ENCODE measurements around the gene SEL1L2.

The SEL1L2 gene

DNA sequence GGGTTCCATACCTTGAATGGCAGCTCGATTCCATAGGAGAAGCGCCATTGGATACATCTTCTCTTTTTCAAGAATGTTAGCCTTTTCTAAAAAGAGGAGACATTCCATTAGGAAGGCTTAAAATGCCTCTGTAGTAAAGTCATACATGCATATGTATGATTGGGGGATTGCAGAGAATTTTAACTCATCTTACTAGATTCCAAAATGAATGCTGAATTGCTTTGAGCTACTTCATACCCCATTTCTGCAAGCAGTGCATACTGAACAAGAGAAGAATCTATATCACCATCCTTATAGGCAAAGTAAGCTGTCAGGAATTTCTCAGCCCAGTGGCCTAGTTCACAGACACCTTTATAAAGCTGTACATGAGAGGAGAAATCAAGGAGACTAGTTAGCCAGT, 125.3 kb downstream of the SEL1L2 start:
- DNase-seq (ENCODE audit: low read depth in 2 of 2), result no peak

DNA sequence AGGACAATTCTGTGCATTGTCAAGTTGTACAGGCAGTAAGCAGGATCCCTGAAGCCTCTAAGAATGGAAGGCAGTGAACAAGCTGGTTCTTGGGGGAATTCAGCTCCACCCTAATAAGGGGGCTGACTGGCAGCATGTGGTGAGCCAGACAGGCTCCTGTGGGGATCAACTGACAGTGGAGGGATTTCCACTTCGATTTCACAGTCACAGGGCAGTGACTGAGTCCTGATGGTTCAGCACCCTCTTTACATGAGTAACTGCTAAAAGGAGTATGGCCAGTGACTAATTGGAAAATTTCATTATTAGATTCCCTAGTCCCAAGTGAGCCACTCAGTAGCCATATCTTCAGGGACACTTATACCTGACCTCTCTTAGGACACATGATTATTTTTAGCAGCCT, 127.2 kb downstream of the SEL1L2 start:
- no peak for DNase-seq (ENCODE audit: low read depth in 2 of 2)

DNA sequence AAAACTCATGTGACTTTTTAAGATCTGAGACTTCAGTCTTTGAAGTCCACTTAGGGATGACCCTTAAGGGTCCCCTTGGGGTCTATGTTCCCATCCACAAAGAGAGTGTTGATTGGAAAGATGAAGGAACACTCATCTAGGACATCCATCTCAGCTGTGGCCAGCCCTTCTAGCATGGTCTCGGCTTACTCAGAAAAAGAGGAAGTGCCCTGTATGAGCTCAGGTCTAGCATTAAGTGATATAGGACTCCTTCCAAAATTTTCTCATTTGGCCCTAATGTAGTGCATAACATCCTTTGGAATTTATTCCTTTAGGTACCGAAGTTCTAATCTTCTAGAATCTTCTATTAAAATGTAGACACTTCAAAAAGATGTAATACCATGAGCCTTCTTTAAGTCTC, 128.2 kb downstream of the SEL1L2 start:
- DNase-seq (ENCODE audit: low read depth in 2 of 2), result no peak

DNA sequence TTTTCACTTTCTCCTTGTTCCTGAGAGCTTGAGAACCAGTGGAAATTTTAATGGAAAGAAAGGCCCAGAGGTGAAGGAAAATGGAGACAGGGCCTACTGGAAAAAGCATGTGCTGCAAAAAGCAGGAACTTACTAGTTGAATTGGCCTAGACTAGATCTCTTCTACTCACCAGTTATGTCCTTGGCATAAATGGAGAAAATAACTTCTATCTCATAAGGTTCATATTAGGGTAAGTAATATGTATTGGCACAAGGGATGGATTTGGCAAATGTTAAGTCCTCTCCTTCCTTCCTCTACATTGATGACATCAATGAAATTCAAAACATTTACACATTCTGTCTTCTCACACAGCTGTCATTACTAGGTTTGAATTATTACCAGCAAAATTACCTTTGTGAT, 131.5 kb downstream of the SEL1L2 start:
- DNase-seq (ENCODE audit: low read depth in 2 of 2), result no peak

DNA sequence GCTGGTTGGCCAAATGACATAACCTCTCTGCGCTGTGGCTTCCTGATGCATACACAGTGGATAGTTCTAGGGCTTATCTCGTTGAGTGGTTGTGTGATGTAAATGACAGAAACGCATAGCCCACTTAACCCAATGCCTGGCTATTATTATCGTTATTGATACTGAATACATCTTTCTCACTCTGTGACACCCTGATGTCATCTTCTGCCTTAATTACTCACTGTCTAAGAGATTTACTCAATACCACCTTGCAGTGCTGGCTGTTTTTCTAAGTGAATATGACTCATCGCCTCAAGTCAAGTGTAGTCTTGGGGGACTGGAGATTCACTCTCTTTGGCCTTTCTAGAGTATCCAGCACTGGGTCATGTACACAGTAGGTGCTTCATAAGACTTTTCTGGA, 132.0 kb downstream of the SEL1L2 start:
- no peak for DNase-seq (ENCODE audit: low read depth in 2 of 2)

DNA sequence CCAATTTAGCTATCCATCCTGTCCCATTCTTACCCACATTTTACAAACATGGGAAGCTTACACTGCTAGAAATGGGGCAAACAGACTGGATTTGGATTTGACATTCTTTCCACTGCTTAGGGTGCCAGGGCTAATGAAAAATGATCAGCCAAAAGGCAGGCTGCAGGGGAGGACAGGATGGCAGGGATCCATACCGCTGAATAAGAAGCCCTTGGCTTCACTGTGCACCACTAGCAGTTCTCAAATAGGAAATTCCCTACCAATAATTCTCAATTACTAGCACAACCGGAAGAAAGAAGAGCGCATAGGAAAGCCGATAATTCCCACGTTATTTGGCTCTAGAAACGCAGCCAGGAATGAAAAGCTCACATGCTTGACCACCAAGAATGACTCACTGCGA, 132.5 kb downstream of the SEL1L2 start:
- no peak for DNase-seq (ENCODE audit: low read depth in 2 of 2)

DNA sequence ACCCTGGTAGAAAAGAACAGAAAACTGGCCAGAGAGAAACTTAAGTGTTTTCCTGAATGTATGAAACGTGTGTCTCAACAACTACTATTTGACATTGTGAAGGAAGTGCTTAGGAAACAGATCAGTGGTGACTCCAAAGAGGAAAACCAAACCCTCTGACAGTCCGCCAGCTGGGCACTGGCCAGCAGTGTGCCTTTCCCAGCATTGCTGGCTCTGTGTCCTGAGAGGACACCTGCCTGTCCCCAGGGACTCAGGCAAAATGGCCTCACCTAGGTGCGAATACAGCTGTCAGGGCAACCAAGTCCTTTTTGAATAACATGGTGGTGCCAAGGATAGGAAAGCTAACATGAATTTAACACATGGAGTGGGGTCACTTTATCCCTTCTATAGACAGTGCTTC, 133.1 kb downstream of the SEL1L2 start:
- DNase-seq (ENCODE audit: low read depth in 2 of 2), result no peak

DNA sequence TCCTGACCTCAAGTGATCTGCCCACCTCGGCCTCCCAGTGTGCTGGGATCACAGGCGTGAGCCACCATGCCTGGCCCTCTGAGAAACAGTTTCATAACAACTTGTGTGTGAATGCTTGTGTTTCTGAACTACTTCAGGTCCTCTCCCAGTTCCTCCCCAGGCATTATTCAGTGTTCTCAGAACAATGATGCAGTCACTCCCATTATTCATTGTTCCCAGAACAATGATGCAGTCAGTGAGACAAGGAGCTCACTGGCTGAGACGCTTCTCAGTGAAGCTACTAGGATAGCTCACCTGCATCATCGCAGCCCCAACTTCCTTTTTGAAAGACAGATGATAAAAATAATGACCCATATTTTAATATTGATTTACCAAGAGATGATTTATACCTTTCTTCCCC, 134.1 kb downstream of the SEL1L2 start:
- DNase-seq (ENCODE audit: low read depth in 2 of 2), result no peak

DNA sequence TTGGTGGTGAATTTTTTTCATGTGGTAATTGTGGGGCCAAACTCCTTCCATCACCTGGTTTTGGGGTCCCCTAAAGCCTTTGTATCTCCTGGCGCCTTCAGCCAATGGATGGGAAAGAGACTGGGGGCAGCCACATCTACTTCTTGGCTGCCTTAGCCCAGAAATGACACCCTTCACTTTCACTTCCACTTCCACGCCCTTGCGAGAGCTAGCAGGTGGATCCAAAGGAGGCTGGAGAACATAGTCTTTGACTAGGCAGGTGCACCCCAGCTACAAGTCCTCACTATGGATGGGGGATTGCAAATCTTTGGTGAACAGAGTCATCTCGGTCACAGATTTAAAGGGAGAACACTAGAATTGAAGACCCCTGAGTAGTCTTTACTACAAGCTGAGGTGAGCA, 134.8 kb downstream of the SEL1L2 start:
- DNase-seq (ENCODE audit: low read depth in 2 of 2), result no peak

DNA sequence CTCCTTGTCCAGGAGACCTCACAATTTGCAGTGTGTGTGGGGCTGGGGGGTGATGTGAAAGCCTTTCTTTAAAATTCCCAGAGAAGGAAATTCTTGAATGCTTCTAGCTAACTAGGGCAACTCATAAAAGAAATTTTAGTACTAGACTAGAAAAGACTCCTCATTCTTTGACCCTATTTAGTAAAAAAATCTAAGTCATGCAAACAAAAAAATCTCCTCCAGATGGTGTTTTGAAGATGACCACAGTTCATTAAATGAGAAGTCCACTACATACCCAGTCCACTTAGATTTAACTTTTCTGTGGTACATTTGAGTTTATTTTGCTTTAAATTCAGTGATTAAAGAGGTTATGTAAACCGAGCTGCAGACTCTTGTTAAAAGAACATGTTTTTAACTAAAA, 138.1 kb downstream of the SEL1L2 start:
- no peak for DNase-seq (ENCODE audit: low read depth in 2 of 2)

DNA sequence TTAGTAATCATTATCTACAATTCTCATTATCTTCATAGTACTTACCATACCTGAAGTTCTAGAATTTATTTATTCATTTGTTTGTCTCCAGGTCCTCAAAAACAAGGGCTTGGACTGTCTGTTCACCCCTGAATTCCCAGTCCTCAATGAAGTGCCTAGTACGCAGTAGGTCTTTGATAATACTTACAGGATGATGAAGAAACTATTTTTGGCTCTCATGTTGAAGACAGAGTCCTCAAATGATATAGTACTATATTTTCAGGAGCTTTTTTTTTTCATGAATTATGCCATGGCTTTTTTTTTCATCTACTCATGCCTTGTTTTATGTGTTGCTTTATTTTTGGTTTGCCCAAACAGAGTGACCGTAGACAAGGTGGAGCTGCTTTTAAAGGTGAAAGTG, 139.1 kb downstream of the SEL1L2 start:
- DNase-seq (ENCODE audit: low read depth in 2 of 2), result no peak

DNA sequence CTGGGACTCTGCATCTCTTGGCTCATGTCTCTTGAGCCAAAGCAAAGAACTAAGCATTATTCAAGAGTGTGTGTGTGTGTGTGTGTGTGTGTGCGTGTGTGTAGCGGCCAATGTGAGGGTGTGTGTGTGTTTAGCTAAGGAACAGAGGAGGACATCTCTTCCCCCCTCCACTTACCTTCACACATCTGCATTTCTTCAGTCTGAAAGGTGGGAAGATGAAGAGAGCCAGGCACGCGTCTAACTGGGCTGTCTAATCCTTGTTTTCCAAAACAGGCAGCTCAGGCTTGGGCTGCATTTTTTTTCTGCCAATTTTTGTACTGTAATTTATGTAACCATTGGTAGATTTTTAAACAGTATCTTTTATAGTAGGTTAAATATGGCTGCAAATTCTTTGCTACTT, 146.1 kb downstream of the SEL1L2 start:
- no peak for DNase-seq (ENCODE audit: low read depth in 2 of 2)

DNA sequence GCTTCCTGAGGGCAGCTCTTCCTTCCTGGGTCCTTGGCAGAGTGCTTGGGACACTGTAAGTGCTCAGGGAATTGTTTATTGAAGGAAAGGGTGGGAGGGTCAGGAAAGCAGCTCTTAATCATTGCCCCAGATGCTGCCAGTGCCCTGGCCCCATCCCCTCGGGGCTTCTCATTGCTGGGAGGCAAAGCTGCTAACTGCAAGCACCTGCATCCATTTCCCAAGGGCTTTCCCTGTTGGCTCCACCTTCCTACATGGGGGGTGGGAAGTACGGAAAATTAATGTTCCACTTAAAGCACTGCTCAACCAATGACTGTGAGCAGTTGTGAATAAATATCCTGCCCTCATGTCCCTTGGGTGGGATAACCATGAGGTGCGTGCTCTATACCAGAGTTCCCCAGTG, 149.2 kb downstream of the SEL1L2 start:
- DNase-seq (ENCODE audit: low read depth in 2 of 2), result no peak

DNA sequence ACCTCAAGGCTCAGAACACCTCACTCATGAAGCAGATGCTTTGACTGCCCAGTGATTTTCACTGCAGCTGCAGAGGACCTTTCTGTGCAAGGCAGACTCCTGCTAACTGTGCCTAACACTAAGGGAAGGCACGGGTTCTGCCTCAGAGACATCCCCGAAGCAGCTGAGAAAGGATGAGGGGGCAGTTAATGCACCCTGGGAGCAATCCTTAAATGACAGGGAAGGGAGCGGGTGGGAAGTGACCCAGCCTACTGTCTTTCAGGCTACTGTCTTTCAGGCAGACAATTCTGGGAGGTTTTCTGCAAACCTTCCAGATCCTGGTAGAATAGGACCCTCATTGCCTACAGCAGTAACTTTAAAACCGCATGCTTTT, 150.3 kb downstream of the SEL1L2 start:
- DNase-seq (ENCODE audit: low read depth in 2 of 2), result no peak

DNA sequence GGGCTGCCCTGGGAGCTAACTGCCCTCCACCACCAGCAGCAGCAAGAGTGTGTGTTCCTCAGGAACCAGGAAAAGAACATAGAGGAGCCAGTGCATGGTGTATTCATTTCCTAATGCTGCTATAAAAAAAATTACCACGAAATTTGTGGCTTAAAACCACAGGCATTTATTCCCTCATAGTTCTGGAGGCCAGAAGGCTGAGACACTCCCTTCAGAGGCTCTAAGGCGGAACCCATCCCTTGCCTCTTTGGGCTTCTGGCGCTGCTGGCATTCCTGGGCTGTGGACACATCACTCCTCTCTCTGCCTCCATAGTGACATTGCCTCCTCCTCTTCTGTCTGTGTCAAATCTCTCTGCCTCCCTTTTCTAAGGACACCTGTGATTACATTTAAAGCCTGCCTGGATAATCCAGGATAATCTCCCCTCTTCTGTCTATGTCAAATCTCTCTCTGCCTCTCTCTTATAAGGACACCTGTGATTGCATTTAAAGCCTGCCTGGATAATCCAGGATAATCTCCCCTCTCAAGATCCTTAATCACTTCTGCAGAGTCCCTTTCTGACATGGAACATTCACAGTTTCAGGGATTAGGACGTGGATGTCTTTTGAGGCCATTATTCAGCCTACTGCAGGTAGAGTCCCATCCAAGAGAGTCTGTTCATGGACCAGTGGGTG, 150.9 kb downstream of the SEL1L2 start:
- DNase-seq (ENCODE audit: low read depth in 2 of 2), result no peak

DNA sequence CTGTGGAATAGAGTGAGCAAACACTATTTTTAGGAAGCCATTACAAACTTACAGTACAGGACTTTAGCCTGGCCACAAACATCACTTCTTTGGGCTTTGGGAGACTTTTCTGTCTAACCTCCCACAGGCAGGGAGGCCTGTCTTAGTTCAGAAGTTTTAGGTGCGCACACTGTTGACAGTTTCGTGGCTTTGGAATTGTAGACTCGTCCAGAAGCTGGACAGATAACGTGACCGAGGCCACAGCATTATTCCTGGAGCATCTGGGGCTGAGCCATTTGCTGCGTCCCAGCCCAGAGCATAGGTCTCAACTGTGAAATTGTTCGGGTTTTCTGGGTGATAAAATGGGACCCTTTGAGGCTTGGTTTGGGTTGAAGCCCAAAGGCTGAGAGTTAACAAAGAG, 151.8 kb downstream of the SEL1L2 start:
- no peak for DNase-seq (ENCODE audit: low read depth in 2 of 2)

DNA sequence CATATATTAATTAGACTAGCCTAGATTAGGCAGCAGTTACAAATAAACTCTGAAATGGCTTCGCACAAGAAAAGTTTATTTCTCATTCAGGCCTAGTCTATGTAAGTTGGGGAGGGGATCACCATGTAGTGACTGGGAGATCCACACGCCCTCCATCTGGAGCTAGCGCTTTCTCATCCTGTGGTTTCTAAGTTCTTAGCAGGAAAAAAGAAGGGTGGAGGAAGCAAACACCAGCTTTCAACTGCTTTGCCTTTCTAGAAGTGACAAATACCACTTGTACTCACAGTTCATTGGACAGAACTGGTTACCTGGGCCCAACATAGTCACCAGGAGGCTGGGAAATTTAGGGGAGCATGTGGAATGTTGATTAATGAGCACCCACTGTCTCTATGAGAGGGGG, 158.9 kb downstream of the SEL1L2 start:
- no peak for DNase-seq (ENCODE audit: low read depth in 2 of 2)

DNA sequence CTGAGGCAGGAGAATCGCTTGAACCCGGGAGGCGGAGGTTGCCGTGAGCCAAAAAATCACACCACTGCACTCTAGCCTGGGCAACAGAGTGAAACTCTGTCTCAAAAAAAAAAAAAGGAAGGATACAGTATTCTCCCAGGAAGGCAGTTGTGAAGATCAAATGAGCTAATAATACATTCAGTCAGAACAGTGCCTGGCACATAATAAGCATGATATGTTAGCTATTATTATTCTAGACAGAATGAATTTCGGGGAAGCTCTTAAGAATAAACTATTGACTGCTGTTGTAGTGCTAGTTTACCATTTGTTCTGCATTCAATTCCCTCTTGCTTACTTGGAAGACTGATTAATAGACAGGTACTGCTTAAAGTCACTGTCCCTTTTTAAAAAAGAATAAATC, 164.9 kb downstream of the SEL1L2 start:
- no peak for DNase-seq (ENCODE audit: low read depth in 2 of 2)

DNA sequence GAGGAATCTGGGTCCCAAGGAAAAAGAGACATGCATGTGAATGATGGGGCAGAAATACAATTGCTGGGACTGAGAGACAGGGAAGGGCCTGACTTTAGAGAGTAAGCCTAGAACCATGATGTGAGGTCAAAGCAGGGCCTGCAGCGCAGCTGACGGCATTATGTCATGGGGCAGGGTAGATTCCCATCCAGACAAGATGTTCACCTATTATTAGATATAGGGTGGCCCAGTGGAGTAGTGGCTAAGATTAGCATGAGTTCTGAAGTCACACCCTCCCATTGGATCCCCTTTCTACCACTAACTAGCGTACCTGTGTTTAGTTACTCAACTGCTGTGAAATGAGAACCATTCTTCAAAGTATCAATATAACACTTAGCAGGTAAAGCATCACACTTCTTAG, 166.0 kb downstream of the SEL1L2 start:
- DNase-seq (ENCODE audit: low read depth in 2 of 2), result no peak

DNA sequence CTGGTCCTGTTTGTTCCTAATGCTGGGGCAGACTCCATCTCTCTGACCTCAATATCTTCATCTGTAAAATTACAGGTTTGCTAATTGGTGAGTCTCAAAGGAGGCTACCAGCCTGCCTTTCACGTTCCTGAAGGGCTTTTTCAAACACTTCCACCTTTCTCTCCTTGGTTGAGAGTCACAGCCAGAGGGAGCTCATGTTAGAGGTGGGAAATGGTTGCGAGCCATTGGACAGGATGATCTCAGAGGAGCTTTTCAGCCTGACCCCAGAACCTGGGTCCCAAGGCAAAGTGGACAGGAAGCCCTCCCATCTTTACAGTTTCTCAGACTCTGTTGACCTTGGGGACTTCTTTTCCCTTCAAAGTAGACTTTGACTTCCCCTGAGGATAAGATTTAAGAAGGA, 168.0 kb downstream of the SEL1L2 start:
- no peak for DNase-seq (ENCODE audit: low read depth in 2 of 2)

DNA sequence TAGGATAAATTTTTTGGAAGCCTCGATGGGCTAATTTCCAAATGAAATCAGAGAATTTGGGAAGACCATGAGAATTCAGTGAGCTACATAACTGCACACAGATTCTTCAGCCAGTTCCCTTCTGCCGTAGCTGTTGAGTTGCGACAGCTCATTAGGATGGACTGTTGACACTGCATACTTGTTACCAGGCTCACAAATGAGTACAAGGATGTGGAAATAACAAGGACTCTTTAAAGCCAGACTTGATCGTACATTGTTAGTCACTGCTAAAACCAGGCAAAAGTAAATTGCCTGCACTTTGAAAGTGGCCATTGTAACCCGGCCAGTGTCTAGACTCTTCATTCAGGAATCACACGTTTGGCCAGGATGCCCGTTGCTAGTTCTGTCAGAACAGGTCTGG, 168.5 kb downstream of the SEL1L2 start:
- DNase-seq (ENCODE audit: low read depth in 2 of 2), result no peak

DNA sequence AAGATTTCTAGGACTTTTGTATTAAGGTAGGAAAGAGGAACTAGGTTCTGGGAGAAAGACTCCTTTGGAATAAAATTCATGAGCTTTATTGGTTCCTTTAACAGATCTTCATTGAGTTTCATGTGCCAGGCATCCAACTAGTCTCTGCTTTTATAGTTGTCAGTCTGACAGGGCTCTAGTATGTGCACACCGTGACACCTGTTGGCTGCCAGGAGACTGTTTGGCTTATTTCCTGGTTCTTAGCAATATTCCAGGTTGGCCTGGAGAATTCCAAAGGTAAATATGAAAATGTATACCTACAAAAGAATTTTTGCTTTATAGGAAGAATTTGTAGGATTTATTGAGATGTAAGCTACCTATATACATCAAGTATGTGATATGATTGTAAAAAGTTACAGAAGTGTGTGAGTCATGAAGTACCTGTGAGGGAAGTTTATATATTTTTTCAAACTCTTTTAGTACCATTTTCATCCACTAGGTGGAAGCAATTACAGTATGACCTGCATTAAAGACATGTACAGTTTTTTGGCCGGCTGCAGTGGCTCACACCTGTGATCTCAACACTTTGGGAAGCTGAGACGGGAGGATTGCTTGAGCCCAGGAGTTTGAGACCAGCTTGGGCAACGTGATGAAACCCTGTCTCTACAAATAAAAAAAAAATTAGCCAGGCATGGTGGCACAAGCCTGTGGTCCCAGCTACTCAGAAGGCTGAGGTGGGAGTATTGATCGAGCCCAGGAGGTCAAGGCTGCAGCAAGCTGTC, 170.3 kb downstream of the SEL1L2 start:
- DNase-seq (ENCODE audit: low read depth in 2 of 2), result no peak

DNA sequence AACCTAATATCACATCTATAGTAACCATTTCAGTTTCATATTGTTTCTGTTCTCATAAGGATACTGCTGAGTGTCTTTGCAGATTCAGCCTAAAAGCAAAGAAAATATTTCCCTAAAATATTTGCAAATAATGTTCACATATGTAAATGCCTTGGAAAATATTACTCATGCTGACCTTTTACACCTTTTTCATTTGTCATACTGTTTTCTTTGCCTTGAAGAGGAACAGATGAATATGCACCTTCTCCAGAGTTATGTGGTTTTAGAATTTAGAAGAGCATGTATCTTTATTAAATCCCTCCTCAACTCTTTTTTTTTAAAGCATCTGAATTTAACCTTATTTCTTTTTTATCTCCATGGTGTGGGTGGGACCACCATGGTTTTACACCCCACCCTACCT, 173.1 kb downstream of the SEL1L2 start:
- DNase-seq (ENCODE audit: low read depth in 2 of 2), result no peak

DNA sequence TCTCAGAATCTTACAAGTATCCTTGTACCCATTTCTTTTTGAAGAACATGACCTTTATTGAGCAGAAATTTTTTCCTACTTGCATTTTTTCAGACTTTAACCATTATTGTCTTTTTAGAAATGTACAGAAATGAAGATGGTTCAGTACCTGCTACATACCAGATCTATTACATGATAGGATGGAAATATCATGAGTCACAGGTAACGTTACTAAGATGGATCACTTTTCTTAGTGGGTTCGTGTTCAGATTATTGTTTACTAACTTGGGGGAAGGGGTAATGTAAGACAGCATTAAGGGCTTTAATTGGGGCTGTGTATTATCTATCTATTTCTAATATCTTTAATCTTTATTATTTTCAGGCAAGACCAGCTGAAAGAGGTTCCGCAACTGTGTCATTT, 173.7 kb downstream of the SEL1L2 start:
- DNase-seq (ENCODE audit: low read depth in 2 of 2), result no peak

Data from activated CD8-positive, alpha-beta memory T cell treated with anti-CD3 and anti-CD28 coated beads for 4 hours (primary cell).